Effector memory CD4-positive, alpha-beta T cell (primary cell): Measurements from ENCODE around the gene SEC61B.
A peak's percentile ranks its signal among the peaks of the same experiment; 100 is the strongest.

Source experiments
- DNase-seq, 3 donors: peaks; one replicate each; pipeline ENCODE4 v3.0.0-alpha.2; 2020
- H3K27ac ChIP-seq: 2 replicates; pipeline ENCODE4 v1.7.0; 2013; ENCODE audit warnings: mild to moderate bottlenecking, low read length, moderate library complexity; ENCODE audit not compliant: insufficient read depth, poor library complexity, severe bottlenecking
- H3K27me3 ChIP-seq: replicated peaks from 2 replicates; pipeline ENCODE4 v1.7.0; 2013; ENCODE audit warnings: mild to moderate bottlenecking, low read length; ENCODE audit not compliant: insufficient read depth, control insufficient read depth, poor library complexity, severe bottlenecking
- H3K36me3 ChIP-seq: 2 replicates; pipeline ENCODE4 v1.7.0; 2013; ENCODE audit warnings: mild to moderate bottlenecking, low read length, moderate library complexity; ENCODE audit not compliant: control insufficient read depth, insufficient read depth
- H3K4me1 ChIP-seq: 2 replicates; pipeline ENCODE4 v1.7.0; 2013; ENCODE audit warnings: low read length, mild to moderate bottlenecking; ENCODE audit not compliant: control insufficient read depth, insufficient read depth, poor library complexity, severe bottlenecking
- H3K4me3 ChIP-seq: 2 replicates; pipeline ENCODE4 v1.7.0; 2013; ENCODE audit warnings: low read length, low read depth, mild to moderate bottlenecking; ENCODE audit not compliant: insufficient read depth, poor library complexity, severe bottlenecking
- H3K9me3 ChIP-seq: 2 replicates; pipeline ENCODE4 v1.7.0; 2013; ENCODE audit warnings: mild to moderate bottlenecking, low read length, moderate library complexity; ENCODE audit not compliant: control insufficient read depth
- total RNA-seq, 3 donors: gene quantifications; one replicate each; lab custom pipeline; 2026; lab: John Stamatoyannopoulos, UW

Gene SEC61B
- total RNA-seq = 35.0 to 48.2 (median 46.7) reads per million in 3 donors

DNA sequence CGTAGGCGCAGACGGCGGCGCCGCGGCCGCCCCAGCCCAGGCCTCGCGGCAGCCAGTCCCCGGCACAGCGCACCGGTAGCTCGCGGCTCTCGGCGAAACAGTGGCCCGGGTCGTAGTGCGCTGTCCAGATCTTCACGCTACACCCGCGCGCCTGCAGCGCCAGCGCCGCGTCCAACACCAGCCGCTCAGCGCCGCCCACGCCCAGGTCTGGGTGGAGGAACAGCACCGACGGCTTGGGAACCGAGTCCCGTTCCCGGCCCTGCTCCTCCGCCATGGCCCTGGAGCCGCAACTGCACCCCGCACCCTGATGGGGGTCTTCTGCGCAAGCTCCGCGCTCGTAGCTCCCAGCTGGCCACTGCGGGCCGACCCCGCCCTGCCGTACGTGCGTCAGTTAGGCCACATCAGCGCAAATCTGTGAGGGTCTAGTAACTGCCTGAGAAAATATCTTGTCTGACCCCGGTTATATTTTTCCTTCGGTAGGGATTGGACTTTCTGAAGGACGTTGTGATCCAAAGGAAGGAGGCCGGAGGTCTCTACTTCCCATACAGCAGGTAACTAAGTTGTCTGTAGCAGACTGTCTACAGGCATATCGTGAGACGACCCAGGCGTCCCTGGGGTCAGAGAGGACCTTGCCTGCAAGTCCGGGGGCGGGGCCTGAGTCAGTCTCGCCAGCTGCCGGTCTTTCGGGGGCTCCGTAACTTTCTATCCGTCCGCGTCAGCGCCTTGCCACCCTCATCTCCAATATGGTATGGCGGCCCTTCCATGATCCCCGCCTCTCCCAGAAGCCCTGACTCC is at the start of gene SEC61B, which contains the start of gene ALG2:
TSS of gene SEC61B (plus strand) at position 662 of the 795 bp plus-strand sequence. CDS start at position 744, 82 bp downstream.
TSS of gene ALG2 (minus strand) at position 322 of the 795 bp plus-strand sequence. CDS start at position 274, 48 bp downstream.
- Histone ChIP-seq H3K36me3 (peaks cover 21% of the 10 kb centered on the region), H3K9me3 (no peaks in the 10 kb centered on the region)

DNA sequence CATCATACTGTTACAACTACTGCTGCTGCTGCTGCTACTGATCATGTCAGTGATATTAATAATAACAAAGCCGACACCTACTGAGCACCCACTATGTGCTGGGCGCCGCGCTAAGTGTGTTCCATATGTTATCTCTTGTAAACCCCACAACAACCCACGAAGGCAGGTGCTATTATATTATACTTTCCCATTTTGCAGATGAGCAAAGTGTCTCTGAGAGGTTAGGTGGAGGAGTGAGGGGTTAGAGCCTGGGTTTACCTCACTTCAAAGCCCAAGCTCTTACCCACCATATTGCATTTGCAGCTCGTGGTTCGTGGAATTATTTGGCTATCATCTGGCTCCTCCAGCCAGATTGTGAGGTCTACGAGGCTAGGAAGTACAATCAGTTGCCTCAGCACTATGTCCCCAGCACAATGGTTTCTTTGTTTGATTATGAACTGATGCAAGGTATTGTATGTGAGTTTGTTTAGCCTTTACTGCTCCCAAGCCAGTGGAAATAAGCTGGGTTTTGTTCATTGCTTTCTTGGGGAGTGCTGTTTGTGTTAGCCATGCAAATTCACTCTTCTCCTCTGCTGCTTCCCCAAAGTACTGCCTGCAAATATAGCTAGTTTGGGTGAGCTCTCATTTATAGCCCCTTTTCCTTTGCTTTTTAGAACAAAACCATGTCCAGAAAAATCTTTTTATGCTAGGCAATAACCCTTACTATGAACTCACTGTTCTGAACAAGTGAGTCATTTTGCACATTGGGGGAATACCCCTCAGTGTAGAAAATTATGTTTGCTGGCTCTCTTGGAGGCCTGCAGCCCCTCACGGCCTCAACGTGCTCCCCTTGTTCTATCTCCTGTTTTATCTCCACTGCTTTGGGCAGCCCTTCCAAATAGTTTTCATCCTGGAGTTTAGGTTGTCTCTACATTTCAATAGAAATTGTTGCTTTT is 48.2 kb upstream of the SEC61B start:
- H3K36me3 ChIP-seq = no peaks in the 10 kb centered on the region
- H3K4me3 ChIP-seq = no peak overlapping the region
- H3K4me1 ChIP-seq = no peaks in the 10 kb centered on the region
- no peaks in the 10 kb centered on the region for H3K27me3 ChIP-seq
- H3K9me3 ChIP-seq = no peaks in the 10 kb centered on the region
- no peak overlapping the region for H3K27ac ChIP-seq
- DNase-seq = no peak

More for the DNA sequence above, at the start of gene SEC61B, which contains the start of gene ALG2:
- peak within 1 kb of the TSS; percentile 95 for H3K4me3 ChIP-seq
- peak; percentile 81 to 90 (median 85) for DNase-seq
- H3K4me1 ChIP-seq = peaks cover 19% of the 10 kb centered on the region
- peak within 1 kb of the TSS; percentile 94 for H3K27ac ChIP-seq
- H3K27me3 ChIP-seq = no peaks in the 10 kb centered on the region

DNA sequence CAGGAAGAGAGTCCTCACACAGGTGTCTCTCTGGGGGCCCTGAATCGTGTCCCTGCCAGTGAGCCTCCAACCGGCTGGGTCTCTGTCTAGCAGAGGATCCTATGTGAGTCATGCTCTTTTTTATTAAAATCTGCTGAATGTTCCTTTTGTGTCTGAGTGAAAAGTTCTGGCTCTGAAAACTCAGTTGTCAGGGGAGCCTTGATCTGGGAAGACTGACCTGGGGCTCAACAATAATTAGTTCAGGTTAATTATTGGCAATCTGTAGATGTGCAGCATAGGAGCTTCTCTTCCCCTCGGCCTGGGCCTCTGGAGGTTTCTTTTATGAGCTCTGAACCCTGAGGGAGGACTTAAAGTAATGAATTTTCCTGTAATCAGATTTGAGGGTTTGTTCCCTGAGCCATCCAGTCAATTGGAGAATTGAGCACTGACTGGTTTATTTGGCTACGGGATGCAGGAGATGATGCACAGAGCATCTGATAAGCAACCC is 45.5 kb upstream of the SEC61B start:
- no peak for DNase-seq
- no peaks in the 10 kb centered on the region for H3K27me3 ChIP-seq

DNA sequence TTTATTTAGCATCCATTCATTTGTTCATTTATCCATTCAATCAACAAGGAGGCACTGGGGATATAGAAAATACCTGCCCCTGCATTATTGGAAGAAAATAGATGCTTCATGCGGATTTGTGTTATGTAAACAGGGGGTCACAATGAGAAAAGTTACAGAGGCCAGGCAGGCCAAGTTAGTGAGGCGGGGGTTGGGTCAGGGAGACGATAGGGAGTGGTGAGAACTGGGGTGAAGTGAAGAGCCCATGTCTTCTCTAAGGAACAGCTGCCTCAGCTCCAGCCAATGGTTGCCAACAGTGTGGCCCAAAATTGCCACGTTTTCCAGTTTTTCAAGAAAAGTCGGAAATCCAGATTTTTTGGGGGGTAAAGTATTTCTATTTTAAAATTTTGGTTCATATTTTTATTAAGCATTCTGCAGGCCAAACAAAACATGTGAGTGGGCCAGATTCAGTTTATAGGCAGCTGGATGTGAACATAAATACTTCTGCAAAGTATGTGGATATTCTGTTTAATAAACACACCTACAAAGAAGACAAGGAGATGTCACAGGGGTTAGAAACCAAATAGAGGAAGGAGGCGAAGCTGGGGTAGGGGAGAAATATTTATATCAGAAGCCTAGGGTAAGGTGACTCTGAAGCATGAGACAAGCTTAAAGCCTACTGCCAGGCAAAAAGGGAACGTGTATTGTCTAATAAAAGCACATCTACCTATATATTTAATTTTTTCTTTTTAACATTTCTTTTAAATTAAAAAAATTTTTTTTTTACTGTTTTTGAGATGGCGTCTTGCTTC is 44.3 kb upstream of the SEC61B start:
- Histone ChIP-seq H3K4me1 (no peaks in the 10 kb centered on the region), H3K4me3 (no peak overlapping the region), H3K36me3 (no peaks in the 10 kb centered on the region), H3K27ac (no peak overlapping the region), H3K27me3 (no peaks in the 10 kb centered on the region), H3K9me3 (no peaks in the 10 kb centered on the region)
- no peak for DNase-seq

More for the DNA sequence above, 45.5 kb upstream of the SEC61B start:
- no peak overlapping the region for H3K4me3 ChIP-seq
- H3K4me1 ChIP-seq = no peaks in the 10 kb centered on the region
- H3K9me3 ChIP-seq = no peaks in the 10 kb centered on the region
- H3K27ac ChIP-seq = no peak overlapping the region
- no peaks in the 10 kb centered on the region for H3K36me3 ChIP-seq

DNA sequence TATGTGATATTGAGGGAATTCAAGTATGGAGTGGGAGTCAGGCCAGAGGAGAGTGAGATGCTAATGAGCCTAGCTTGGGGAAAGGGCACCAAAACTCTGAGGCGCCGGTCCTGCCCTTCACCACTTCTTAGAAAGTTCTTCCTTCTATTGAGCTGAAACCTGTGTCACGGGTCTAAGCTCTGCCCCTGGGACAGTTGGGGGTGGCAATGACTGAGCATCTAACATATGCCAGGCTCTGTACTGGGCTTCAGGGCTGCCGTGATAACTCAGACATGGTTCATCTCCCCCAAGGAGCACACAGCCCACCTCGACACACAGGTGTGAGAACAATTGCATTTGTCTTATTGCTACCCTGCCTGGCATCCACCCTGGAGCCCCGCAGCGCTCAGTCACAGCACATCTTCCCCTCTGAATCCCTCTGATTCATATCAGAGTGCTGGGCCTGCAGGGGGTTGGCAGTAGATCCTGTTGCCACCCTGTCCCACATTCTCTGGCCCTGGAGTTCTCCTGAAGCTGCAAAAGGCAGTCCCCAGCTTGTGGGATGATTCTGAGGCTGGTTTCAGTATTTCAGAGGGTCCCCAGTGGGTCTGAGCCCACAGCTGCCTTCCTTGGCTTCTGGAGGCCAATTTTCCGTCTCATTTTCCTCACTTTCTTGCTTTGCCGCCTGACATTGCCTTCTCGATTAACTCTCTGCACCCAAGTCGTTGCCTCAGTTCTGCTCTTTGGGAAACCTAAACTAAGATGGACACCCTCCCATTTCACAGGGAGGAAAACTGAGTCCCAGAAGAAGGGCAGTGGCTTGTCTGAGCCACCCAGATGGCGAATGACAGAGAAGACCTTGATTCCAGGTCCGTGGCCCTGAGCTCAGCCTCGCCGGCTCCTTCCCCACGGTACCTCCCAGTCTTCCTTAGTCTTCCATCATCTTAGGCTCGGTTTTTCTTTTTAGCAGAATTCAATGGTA is 42.9 kb upstream of the SEC61B start:
- DNase-seq = no peak
- Histone ChIP-seq H3K27ac (no peak overlapping the region), H3K4me1 (no peaks in the 10 kb centered on the region), H3K9me3 (no peaks in the 10 kb centered on the region), H3K27me3 (no peaks in the 10 kb centered on the region), H3K4me3 (no peak overlapping the region), H3K36me3 (no peaks in the 10 kb centered on the region)

DNA sequence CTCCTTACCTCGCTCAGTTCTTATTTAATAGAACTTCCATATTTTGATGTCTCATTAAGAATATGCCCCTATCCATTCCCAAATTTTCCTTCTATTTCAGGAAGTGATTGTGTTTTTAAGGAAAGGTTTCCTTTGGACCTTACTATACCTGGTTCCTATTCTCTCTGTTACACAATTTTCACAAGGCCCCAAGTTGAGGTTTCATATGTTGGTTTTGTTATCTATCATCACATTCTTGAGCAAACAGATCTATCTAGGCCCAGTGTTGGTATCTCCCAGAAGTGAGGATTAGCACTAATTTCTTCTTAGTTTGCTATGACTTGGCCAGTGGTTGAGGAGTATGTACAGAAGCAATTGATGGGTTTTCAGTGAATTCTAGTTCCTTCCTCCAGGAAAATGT is 41.9 kb upstream of the SEC61B start:
- Histone ChIP-seq H3K4me1 (no peaks in the 10 kb centered on the region), H3K36me3 (no peaks in the 10 kb centered on the region)
- no peak for DNase-seq

DNA sequence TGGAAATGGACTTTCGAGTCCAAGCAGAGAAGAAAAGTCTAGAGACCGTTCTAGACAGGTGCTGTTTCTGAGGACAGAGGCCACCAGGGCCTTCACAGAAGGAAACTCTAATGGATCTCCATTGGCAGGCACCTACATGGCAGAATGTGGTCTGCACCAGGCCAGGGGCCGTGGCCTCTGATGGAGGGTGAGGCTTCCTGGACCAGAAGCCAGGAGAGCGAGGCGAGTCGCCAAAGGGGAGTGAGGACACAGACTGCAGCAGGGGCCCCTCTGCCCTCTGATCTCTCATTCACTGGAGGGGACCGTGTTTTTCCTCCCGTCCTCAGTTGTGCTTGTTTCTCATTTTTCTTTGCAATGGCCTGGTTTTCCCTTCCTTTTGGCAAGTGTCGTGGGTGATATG is 41.4 kb upstream of the SEC61B start:
- H3K27ac ChIP-seq = no peak overlapping the region
- no peak for DNase-seq
- no peak overlapping the region for H3K4me3 ChIP-seq
- H3K4me1 ChIP-seq = no peaks in the 10 kb centered on the region
- H3K9me3 ChIP-seq = no peaks in the 10 kb centered on the region
- no peaks in the 10 kb centered on the region for H3K27me3 ChIP-seq
- no peaks in the 10 kb centered on the region for H3K36me3 ChIP-seq

More for the DNA sequence above, 41.9 kb upstream of the SEC61B start:
- no peaks in the 10 kb centered on the region for H3K9me3 ChIP-seq
- H3K27me3 ChIP-seq = no peaks in the 10 kb centered on the region
- H3K4me3 ChIP-seq = no peak overlapping the region
- H3K27ac ChIP-seq = no peak overlapping the region

DNA sequence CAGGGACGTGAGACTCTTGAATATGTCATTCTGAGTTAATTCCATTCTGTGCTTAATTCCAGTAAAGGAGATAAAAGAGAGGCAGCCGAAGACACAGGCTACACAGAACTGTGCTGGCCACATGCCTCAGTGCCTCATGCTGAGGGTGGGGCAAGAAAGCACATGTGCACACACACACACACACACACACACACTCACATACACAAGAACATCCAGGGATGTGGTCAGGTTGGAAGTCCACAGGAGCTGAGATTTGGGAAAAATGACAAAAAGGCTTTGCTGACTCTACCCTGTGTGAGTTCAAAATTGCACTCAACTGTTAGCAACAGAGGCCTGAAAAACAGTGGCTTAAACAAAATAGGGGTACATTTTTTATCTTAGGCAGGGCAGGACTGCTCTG is 40.9 kb upstream of the SEC61B start:
- no peaks in the 10 kb centered on the region for H3K27me3 ChIP-seq
- H3K4me3 ChIP-seq = no peak overlapping the region
- no peaks in the 10 kb centered on the region for H3K4me1 ChIP-seq
- no peak overlapping the region for H3K27ac ChIP-seq
- no peaks in the 10 kb centered on the region for H3K9me3 ChIP-seq
- DNase-seq = no peak
- no peaks in the 10 kb centered on the region for H3K36me3 ChIP-seq
